AG09309 (cell line): ENCODE data around the gene TANGO6.

Experiments
- DNase-seq: peaks from one replicate; pipeline ENCODE4 v3.0.0-alpha.2; 2010; ENCODE audit warnings: low read depth
- H3K4me3 ChIP-seq: 2 replicates; pipeline ENCODE4 v1.5.1; 2011; ENCODE audit warnings: mild to moderate bottlenecking, low read depth, low read length, moderate library complexity; ENCODE audit not compliant: control insufficient read depth
- TF ChIP-seq, protein P1 (sequence below): IDR thresholded peaks from 2 replicates; pipeline ENCODE4 v1.5.1; 2011; ENCODE audit warnings: mild to moderate bottlenecking, low read depth, low read length, inconsistent platforms; ENCODE audit not compliant: insufficient read depth, control insufficient read depth; ENCODE audit errors: missing control alignments

The TANGO6 gene

DNA sequence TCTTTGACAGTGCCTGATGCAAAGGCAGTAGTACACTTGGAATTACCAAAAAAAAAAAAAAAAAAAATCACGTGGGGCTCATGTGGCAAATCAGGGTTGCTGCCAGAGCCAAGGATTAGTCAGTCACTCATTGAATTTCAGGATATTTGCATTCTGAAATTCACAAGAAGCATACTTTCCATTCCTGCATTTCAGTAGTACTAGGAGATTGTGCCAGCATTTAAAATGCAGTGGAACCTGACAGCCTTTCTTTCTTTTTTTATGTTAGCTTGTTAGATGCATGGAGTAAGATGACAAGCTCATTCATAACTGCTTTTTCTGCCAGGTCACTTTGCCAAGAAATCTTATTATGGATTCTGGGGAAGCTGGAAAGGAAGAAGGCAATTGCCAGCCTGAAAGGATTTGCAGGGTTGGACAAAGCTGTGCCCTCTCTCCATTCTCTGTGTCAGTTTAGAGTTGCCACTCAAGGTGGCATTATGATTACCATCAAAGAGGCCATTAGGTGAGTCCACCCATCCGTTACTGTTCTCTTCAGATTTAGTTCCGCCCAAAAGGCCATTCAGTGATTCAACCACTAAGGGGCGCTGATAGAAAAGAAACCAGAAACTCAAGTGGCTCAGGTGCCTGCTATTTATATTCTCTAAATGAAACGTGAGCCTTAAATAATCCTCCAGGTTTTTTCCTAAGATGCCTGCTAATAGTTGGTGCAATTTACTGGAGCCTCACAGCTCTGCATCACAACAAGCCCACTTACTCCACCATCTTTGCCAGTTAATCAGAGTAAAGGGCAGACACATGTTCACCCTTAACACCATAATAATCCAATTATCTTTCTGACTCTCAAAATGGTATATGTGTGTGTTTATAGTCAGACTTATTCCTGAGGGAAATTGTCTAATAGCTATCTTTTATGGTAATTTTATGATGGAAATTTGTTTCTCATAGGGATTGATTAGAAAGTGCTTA, 59.0 kb downstream of the TANGO6 start:
- DNase-seq: peak; percentile 46

DNA sequence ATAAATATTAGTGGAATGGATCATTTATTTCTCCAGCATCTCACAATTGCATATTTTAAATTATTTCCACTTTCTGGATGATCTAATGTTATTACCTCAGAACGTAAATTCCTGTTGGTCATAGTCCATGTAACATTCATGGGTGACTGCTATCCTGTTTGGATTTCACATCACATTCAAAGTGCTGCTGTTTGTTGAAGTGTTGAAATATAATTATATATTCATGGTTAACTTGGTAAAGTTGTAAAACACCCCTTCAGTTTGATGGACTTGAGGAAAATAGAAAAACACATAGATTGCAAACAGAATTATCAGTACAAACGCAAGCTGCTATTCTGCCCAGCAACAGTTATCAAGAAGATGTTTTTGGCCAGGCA, 59.6 kb downstream of the TANGO6 start:
- no peak overlapping the region for H3K4me3 ChIP-seq
- no peak for DNase-seq
- TF ChIP-seq, protein P1, sequence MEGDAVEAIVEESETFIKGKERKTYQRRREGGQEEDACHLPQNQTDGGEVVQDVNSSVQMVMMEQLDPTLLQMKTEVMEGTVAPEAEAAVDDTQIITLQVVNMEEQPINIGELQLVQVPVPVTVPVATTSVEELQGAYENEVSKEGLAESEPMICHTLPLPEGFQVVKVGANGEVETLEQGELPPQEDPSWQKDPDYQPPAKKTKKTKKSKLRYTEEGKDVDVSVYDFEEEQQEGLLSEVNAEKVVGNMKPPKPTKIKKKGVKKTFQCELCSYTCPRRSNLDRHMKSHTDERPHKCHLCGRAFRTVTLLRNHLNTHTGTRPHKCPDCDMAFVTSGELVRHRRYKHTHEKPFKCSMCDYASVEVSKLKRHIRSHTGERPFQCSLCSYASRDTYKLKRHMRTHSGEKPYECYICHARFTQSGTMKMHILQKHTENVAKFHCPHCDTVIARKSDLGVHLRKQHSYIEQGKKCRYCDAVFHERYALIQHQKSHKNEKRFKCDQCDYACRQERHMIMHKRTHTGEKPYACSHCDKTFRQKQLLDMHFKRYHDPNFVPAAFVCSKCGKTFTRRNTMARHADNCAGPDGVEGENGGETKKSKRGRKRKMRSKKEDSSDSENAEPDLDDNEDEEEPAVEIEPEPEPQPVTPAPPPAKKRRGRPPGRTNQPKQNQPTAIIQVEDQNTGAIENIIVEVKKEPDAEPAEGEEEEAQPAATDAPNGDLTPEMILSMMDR: no peak

More for the DNA sequence above, 59.0 kb downstream of the TANGO6 start:
- TF ChIP-seq, protein P1: peak; percentile 76
- H3K4me3 ChIP-seq: no peak overlapping the region

DNA sequence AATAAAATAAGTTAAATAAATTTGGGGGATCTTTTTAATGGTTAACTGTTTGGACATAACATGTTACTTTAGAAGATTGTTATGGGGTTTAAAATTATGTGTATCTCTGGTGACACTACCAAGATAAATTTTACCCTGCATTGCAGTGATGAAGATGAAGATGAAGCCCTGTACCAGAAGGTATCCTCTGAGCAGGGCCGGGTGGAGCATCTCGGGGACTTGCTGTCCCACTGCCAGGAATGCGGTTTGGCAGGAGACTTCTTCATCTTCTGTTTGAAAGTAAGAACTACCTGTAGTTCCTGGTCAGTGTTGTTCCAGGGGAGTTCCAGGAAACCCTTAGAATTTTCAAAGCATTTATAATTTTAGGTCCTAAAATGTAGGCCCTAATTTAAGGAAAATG, 64.0 kb downstream of the TANGO6 start:
- TF ChIP-seq, protein P1: no peak
- no peak for DNase-seq
- H3K4me3 ChIP-seq: no peak overlapping the region

DNA sequence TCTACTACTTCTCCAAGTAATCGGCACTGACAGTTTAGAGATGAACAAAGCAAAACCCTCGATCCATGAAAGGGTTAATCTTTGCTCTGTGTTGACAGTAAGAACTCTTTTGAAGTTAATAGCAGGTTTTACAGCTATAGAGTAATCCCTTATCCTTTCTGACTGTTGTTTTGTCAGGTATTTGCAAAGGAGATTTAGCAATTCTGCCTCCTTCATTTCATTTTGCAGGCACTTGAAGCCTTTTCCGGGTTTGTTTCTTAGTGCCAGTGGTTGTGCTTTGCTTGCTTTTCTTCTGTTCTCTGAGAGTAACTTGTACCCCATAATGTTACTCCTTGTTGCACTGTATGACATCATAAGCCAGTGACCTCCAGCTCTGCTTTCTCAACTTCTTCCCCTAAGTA, 64.5 kb downstream of the TANGO6 start:
- no peak for DNase-seq
- no peak overlapping the region for H3K4me3 ChIP-seq
- TF ChIP-seq, protein P1: no peak

DNA sequence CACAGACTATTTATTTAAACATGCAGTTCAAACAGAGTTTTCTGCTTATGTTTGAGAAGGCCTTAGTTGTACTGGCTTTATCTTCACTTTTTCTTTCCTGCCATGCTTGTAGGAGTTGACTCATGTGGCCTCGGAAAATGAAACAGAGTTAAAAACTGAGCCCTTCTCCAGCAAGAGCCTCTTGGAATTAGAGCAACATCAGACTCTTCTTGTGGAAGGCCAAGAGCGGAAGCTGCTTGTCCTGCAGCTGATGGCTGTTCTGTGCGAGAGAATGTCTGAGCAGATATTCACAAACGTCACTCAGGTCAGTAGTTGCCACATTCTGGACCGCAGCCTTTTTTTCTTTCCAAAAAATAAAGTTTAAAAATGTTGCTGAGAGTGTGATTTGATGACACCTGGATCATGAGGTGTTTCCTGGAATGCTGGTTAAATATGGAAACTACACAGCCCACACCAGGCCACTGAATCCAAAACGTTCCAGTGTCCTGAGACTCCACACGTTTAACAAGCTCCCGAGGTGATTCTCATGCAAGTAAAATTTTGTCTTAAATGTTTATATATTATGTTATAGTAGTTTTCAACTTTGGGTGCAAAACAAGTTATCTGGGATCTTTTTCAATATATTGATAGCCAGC, 65.9 kb downstream of the TANGO6 start:
- DNase-seq: no peak
- TF ChIP-seq, protein P1: no peak
- H3K4me3 ChIP-seq: no peak overlapping the region

DNA sequence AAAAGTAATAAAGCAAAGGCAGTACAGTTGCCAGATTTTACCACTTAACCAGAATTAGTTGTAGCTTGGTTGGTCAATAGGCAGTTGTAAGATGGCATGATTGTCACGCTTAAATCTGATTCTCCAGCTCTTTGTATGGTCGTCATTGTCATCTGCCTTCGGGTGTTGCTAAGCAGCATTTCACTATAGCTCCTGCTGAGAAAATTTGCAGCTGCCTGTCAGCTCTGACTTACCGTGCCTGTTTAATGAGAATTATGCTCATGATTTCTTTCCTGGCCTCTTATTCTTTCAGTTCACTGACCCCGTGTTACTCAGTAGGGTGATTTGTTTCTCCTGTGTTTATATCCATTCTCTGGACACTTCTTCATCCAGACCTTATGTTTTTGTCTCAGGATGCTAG, 66.7 kb downstream of the TANGO6 start:
- DNase-seq: no peak
- no peak overlapping the region for H3K4me3 ChIP-seq
- TF ChIP-seq, protein P1: no peak
